AG10803 (cell line): Measurements from ENCODE around the gene CELF6.

Experiments used
- DNase-seq: peaks from one replicate; pipeline ENCODE4 v3.0.0; 2010; ENCODE audit warnings: low read depth
- H3K4me3 ChIP-seq: 2 replicates; pipeline ENCODE4 v1.5.1; 2011; ENCODE audit warnings: mild to moderate bottlenecking, low read length, control low read depth
- TF ChIP-seq, protein P1 (sequence below): conservative IDR thresholded peaks from 2 replicates; pipeline ENCODE4 v1.5.1; 2011; ENCODE audit warnings: mild to moderate bottlenecking, low read length, control low read depth, inconsistent platforms

Gene CELF6

GRCh38 chr15:72272997-72273352 is 47.0 kb downstream of the CELF6 start:
- peak overlapping the region; percentile 65 for H3K4me3 ChIP-seq
- TF ChIP-seq, protein P1, sequence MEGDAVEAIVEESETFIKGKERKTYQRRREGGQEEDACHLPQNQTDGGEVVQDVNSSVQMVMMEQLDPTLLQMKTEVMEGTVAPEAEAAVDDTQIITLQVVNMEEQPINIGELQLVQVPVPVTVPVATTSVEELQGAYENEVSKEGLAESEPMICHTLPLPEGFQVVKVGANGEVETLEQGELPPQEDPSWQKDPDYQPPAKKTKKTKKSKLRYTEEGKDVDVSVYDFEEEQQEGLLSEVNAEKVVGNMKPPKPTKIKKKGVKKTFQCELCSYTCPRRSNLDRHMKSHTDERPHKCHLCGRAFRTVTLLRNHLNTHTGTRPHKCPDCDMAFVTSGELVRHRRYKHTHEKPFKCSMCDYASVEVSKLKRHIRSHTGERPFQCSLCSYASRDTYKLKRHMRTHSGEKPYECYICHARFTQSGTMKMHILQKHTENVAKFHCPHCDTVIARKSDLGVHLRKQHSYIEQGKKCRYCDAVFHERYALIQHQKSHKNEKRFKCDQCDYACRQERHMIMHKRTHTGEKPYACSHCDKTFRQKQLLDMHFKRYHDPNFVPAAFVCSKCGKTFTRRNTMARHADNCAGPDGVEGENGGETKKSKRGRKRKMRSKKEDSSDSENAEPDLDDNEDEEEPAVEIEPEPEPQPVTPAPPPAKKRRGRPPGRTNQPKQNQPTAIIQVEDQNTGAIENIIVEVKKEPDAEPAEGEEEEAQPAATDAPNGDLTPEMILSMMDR: no peak
- no peak for DNase-seq

- TF ChIP-seq, protein P1: peak; percentile 65
- H3K4me3 ChIP-seq: peak within 1 kb of the TSS; percentile 82
- peak; percentile 99 for DNase-seq
Measured at GRCh38 chr15:72272213-72272996, 47.6 kb downstream of the CELF6 start, which contains the start of gene PARP6. TSS of gene PARP6 (minus strand) at chr15:72272554. CDS start at chr15:72267477, 5,077 bp downstream.

DNA sequence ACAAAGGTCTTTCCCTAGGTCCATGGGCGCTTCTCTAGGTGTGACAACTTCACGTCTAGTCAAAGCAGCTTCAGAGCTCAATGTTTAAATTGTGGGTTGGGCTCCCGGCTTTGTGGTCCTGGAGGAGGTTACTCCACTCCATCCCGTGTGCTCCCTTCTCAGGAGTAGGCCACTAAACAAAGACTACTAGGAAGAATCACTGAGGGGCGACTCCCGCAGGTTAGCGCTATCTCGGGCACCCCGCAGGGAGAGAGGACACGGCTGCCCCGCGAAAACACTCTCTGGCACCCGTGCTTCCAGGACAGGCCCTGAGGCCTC is 48.1 kb downstream of the CELF6 start:
- H3K4me3 ChIP-seq: peak overlapping the region; percentile 82
- DNase-seq: peak; percentile 3
- TF ChIP-seq, protein P1: no peak

DNA sequence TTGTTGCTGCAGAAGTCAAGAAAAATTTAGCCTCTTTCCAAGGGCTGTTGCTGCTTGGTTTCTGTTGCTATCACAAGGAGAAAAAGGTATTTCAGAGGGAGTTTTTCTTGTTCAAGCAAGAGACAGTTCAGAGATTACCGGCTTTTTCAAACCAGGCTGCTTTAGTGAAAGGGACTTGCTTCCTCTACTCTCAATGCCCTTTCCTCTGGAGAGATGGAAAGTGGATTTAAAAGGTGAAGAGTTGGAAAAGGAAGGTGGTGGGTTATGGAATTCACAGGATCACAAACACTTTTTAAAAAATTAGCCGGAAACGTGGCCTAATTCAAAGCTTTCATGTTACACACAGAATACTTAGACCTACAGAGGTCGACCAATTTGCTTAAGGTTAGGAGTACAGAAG is 48.7 kb downstream of the CELF6 start:
- peak overlapping the region; percentile 82 for H3K4me3 ChIP-seq
- peak; percentile 5 for DNase-seq
- TF ChIP-seq, protein P1: no peak

GRCh38 chr15:72269739-72270138 is 50.2 kb downstream of the CELF6 start:
- TF ChIP-seq, protein P1: no peak
- no peak for DNase-seq
- no peak overlapping the region for H3K4me3 ChIP-seq

GRCh38 chr15:72265031-72265430 is 54.9 kb downstream of the CELF6 start:
- H3K4me3 ChIP-seq: no peak overlapping the region
- DNase-seq: no peak
- TF ChIP-seq, protein P1: no peak

DNA sequence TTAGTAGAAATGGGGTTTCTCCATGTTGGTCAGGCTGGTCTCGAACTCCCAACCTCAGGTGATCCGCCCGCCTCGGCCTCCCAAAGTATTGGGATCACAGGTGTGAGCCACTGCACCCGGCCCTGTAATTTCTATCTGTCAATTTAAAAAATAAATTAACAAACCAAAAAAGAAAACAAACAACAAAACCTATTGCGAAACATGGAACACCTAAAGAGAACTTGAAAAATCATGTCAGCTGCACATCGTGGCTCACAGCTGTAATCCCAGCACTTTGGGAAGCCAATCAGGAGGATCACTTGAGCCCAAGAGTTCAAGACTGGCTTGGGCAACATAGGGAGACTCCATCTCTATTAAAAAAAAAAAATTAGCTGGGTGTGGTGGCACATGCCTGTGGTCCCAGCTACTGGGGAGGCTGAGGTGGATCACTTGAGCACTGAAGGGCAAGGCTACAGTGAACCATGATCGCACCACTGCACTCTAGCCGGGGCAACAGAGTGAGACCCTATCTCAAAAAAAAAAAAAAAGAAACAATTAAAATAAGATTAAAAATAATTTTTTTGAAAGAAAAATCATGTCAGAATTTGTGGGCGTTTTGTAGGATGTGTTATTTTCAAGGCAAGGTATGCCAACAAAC is 67.2 kb downstream of the CELF6 start:
- TF ChIP-seq, protein P1: no peak
- no peak for DNase-seq
- H3K4me3 ChIP-seq: no peak overlapping the region
